Upper lobe of left lung (tissue), 6 donors: ENCODE data around the gene AMPD3. TPM values are rescaled to one million over a fixed set of nuclear protein-coding genes. Genes with fewer than 3 reads are reported as not detected.

Experiments
- ATAC-seq, 2 donors: fragments of 200-7000 bp; cut with Tn5 transposase; one replicate each; pipeline ENCODE4 v1.9.1; 2022; ENCODE audit warnings: mild to moderate bottlenecking in 2 of 2, moderate library complexity in 2 of 2; ENCODE audit not compliant: low FRiP score in 2 of 2
- DNase-seq, 2 donors: peaks; one replicate each; pipeline ENCODE4 v3.0.0-alpha.2; 2019 to 2020
- H3K27ac ChIP-seq, 4 donors: fragments of 200-600 bp; sonication (generic); one replicate each; pipeline ENCODE4 v1.5.1; 2016 to 2019
- H3K27me3 ChIP-seq, 4 donors: fragments of 200-600 bp; sonication (generic); one replicate each; pipeline ENCODE4 v1.5.1; 2017 to 2019
- H3K36me3 ChIP-seq, 4 donors: fragments of 200-600 bp; sonication (generic); one replicate each; pipeline ENCODE4 v1.5.1; 2016 to 2019
- H3K4me1 ChIP-seq, 4 donors: fragments of 200-600 bp; sonication (generic); one replicate each; pipeline ENCODE4 v1.5.1; 2018 to 2019
- H3K4me3 ChIP-seq, 4 donors: fragments of 200-600 bp; sonication (generic); one replicate each; pipeline ENCODE4 v1.5.1; 2017 to 2019; ENCODE audit warnings: mild to moderate bottlenecking in 2 of 4, moderate library complexity in 1 of 4
- H3K9me3 ChIP-seq, 4 donors: fragments of 200-600 bp; sonication (generic); one replicate each; pipeline ENCODE4 v1.5.1; 2018 to 2019
- CTCF ChIP-seq, 6 experiments: fragments of 450-650 bp in 4 of 6; fragments of 200-600 bp in 2 of 6; sonication (generic) in 2 of 6; IDR thresholded peaks; one replicate each; pipeline ENCODE4 v1.5.1; 2016 to 2019; ENCODE audit warnings: antibody characterized with exemption in 6 of 6
- EP300 ChIP-seq, 4 donors: sonication (generic); formaldehyde crosslinking; IDR thresholded peaks; one replicate each; pipeline ENCODE4 v1.5.1; 2017; ENCODE audit warnings: antibody characterized with exemption in 4 of 4, control low read depth in 2 of 4
- POLR2A ChIP-seq, 4 donors: fragments of 450-650 bp; IDR thresholded peaks; one replicate each; pipeline ENCODE4 v1.5.1; 2016 to 2017; ENCODE audit warnings: antibody characterized with exemption in 4 of 4, mild to moderate bottlenecking in 2 of 4
- POLR2AphosphoS5 ChIP-seq, 2 donors: sonication (generic); formaldehyde crosslinking; IDR thresholded peaks; one replicate each; pipeline ENCODE4 v1.5.1; 2017; ENCODE audit warnings: antibody characterized with exemption in 2 of 2
- WGBS, 2 donors: methylation state at CpG; one replicate each; pipeline ENCODE4 v1.1.5; 2017 to 2018; 5-methylcytosine and 5-hydroxymethylcytosine counted together
- total RNA-seq, 6 donors: library from RNA; depleted of rRNA in 4 of 6; stranded (reverse); fragments of >200 nt in 4 of 6; gene quantifications; one replicate each; pipeline versions ENCODE4 v1.1.0 to v1.2.1, GENCODE V29; 2016 to 2021
- donor health status: DM: no; HTN: no; CAD: no; lungs with moderate emphysema.
- donor health status: DM: no; HTN: yes; CAD: no; lungs with severe emphysema.

AMPD3 gene
- total RNA-seq, 6 donors from 2014 or later, result 5.4 to 49.2 (median 9.3) TPM

- Histone ChIP-seq H3K4me3 (no peak overlapping the region), H3K36me3 (peaks cover 4 to 47% (median 28%) of the 10 kb centered on the region in 4 donors), H3K27me3 (no peaks in the 10 kb centered on the region), H3K9me3 (no peaks in the 10 kb centered on the region), H3K27ac (no peak overlapping the region), H3K4me1 (peaks cover 0 to 26% (median 4%) of the 10 kb centered on the region in 4 donors)
- 94 to 98% methylated on average over 2 of the region's 2 CpGs for WGBS, 2 donors
- DNase-seq (no peak), ATAC-seq (no peak)
- no peak for TF ChIP-seq POLR2AphosphoS5 (IDR thresholded peaks at IDR 0.05)
Observed at GRCh38 chr11:10492084-10492483, 37.0 kb downstream of the AMPD3 start.

GRCh38 chr11:10493041-10493663 lies 38.1 kb downstream of the AMPD3 start:
- Histone ChIP-seq H3K36me3 (peaks cover 3 to 49% (median 32%) of the 10 kb centered on the region in 4 donors), H3K4me1 (peaks cover 0 to 24% (median 4%) of the 10 kb centered on the region in 4 donors), H3K27me3 (no peaks in the 10 kb centered on the region), H3K9me3 (no peaks in the 10 kb centered on the region), H3K27ac (no peak overlapping the region), H3K4me3 (no peak overlapping the region)
- DNase-seq (peak in 1 of 2 donors; percentile 43), ATAC-seq (no peak)
- WGBS, 2 donors, result 88 to 99% methylated on average over 9 to 18 of the region's 18 CpGs
- TF ChIP-seq CTCF (IDR thresholded peaks at IDR 0.05) (no peak), EP300 (IDR thresholded peaks at IDR 0.05) (no peak), POLR2AphosphoS5 (IDR thresholded peaks at IDR 0.05) (peak in 1 of 2 donors; percentile 4), POLR2A (IDR thresholded peaks at IDR 0.05) (no peak)

- H3K9me3 ChIP-seq, result no peaks in the 10 kb centered on the region
- H3K27me3 ChIP-seq, result no peaks in the 10 kb centered on the region
- no peak overlapping the region for H3K4me3 ChIP-seq
- TF ChIP-seq CTCF (IDR thresholded peaks at IDR 0.05) (no peak), POLR2AphosphoS5 (IDR thresholded peaks at IDR 0.05) (no peak), POLR2A (IDR thresholded peaks at IDR 0.05) (no peak), EP300 (IDR thresholded peaks at IDR 0.05) (no peak)
- H3K36me3 ChIP-seq, result peaks cover 3 to 60% (median 41%) of the 10 kb centered on the region in 4 donors
- 92 to 95% methylated on average over 7 to 14 of the region's 14 CpGs for WGBS, 2 donors
- ATAC-seq (no peak), DNase-seq (no peak)
- H3K27ac ChIP-seq, result no peak overlapping the region
- peaks cover 0 to 11% (median 4%) of the 10 kb centered on the region in 4 donors for H3K4me1 ChIP-seq
Observed at GRCh38 chr11:10494636-10495463, 39.8 kb downstream of the AMPD3 start.

GRCh38 chr11:10495464-10495786 lies 40.4 kb downstream of the AMPD3 start:
- Histone ChIP-seq H3K27ac (no peak overlapping the region), H3K9me3 (no peaks in the 10 kb centered on the region), H3K4me1 (peaks cover 0 to 6% (median 3%) of the 10 kb centered on the region in 4 donors), H3K4me3 (no peak overlapping the region), H3K27me3 (no peaks in the 10 kb centered on the region), H3K36me3 (peaks cover 7 to 63% (median 46%) of the 10 kb centered on the region in 4 donors)
- 84 to 97% methylated on average over 4 to 8 of the region's 8 CpGs for whole genome bisulfite sequencing, 2 donors
- DNase-seq, result no peak
- no peak for ATAC-seq
- TF ChIP-seq POLR2A (IDR thresholded peaks at IDR 0.05) (no peak), CTCF (IDR thresholded peaks at IDR 0.05) (no peak)

GRCh38 chr11:10496296-10496936 lies 41.4 kb downstream of the AMPD3 start:
- peaks cover 0 to 2% (median 0%) of the 10 kb centered on the region in 4 donors for H3K4me1 ChIP-seq
- no peak overlapping the region for H3K4me3 ChIP-seq
- no peak for ATAC-seq
- no peaks in the 10 kb centered on the region for H3K9me3 ChIP-seq
- DNase-seq, result no peak
- TF ChIP-seq POLR2AphosphoS5 (IDR thresholded peaks at IDR 0.05), result no peak
- TF ChIP-seq POLR2A (IDR thresholded peaks at IDR 0.05), result no peak
- no peak for TF ChIP-seq CTCF (IDR thresholded peaks at IDR 0.05)
- no peak for TF ChIP-seq EP300 (IDR thresholded peaks at IDR 0.05)
- H3K27ac ChIP-seq, result no peak overlapping the region
- H3K27me3 ChIP-seq, result no peaks in the 10 kb centered on the region
- 93 to 97% methylated on average over 4 of the region's 4 CpGs for WGBS, 2 donors
- H3K36me3 ChIP-seq, result peaks cover 7 to 73% (median 47%) of the 10 kb centered on the region in 4 donors
